Liver (tissue), 9 donors: Measurements from ENCODE around the gene AGBL5. TPM values are rescaled to one million over a fixed set of nuclear protein-coding genes. Genes with fewer than 3 reads are reported as not detected.
A peak's percentile ranks its signal among the peaks of the same experiment; 100 is the strongest.

Experiments
- DNase-seq: peaks from one replicate; pipeline ENCODE4 v3.0.0-alpha.2; 2017; ENCODE audit warnings: low spot score
- H3K27ac ChIP-seq, 2 donors: one replicate each; pipeline ENCODE4 v1.7.0; 2013; ENCODE audit warnings: inconsistent platforms in 2 of 2, low read length in 2 of 2, control low read depth in 1 of 2, low read depth in 1 of 2, mild to moderate bottlenecking in 1 of 2
- H3K27me3 ChIP-seq, 4 donors: one replicate each; pipeline versions ENCODE4 v1.6.1 to v1.7.0; 2013; ENCODE audit warnings: low read length in 3 of 4, inconsistent platforms in 1 of 4, mild to moderate bottlenecking in 1 of 4, moderate library complexity in 1 of 4; ENCODE audit not compliant: control insufficient read depth in 4 of 4, insufficient read depth in 4 of 4
- H3K36me3 ChIP-seq, 4 donors: one replicate each; pipeline versions ENCODE4 v1.6.1 to v1.7.0; 2013; ENCODE audit warnings: low read length in 3 of 4, mild to moderate bottlenecking in 3 of 4, low read depth in 1 of 4, moderate library complexity in 1 of 4; ENCODE audit not compliant: control insufficient read depth in 4 of 4, insufficient read depth in 3 of 4
- H3K4me1 ChIP-seq, 4 donors: one replicate each; pipeline versions ENCODE4 v1.6.1 to v1.7.0; 2013; ENCODE audit warnings: low read length in 3 of 4, mild to moderate bottlenecking in 3 of 4, moderate library complexity in 1 of 4; ENCODE audit not compliant: control insufficient read depth in 4 of 4, insufficient read depth in 4 of 4
- H3K4me3 ChIP-seq, 3 donors: one replicate each; pipeline versions ENCODE4 v1.6.1 to v1.7.0; 2013; ENCODE audit warnings: low read length in 3 of 3, control low read depth in 1 of 3, low read depth in 1 of 3, mild to moderate bottlenecking in 1 of 3
- H3K9ac ChIP-seq, 2 donors: one replicate each; pipeline ENCODE4 v1.7.0; 2013; ENCODE audit warnings: low read length in 2 of 2, mild to moderate bottlenecking in 2 of 2, moderate library complexity in 2 of 2, control low read depth in 1 of 2, low read depth in 1 of 2
- H3K9me3 ChIP-seq, 4 donors: one replicate each; pipeline versions ENCODE4 v1.6.1 to v1.7.0; 2013; ENCODE audit warnings: low read length in 3 of 4; ENCODE audit not compliant: control insufficient read depth in 4 of 4
- ATF3 ChIP-seq: IDR thresholded peaks from 2 replicates; pipeline ENCODE4 v1.6.1; 2016; ENCODE audit warnings: antibody characterized with exemption
- CTCF ChIP-seq: fragments of 150-350 bp; IDR thresholded peaks from 2 replicates; pipeline ENCODE4 v1.5.1; 2017; ENCODE audit warnings: improper control_type of control experiment, low read depth, low read length; ENCODE audit not compliant: missing input control
- EGR1 ChIP-seq, 2 donors: IDR thresholded peaks; 2 replicates each; pipeline ENCODE4 v1.6.1; 2016 to 2018; ENCODE audit warnings: antibody characterized with exemption in 2 of 2, low read depth in 2 of 2
- FOXA1 ChIP-seq: IDR thresholded peaks from 2 replicates; pipeline ENCODE4 v1.6.1; 2016; ENCODE audit warnings: antibody characterized with exemption
- FOXA2 ChIP-seq: IDR thresholded peaks from 2 replicates; pipeline ENCODE4 v1.6.1; 2016; ENCODE audit warnings: antibody characterized with exemption
- GABPA ChIP-seq, 2 donors: IDR thresholded peaks in 1 of 2; conservative IDR thresholded peaks in 1 of 2; 2 replicates each; pipeline ENCODE4 v1.6.1; 2016; ENCODE audit warnings: antibody characterized with exemption in 2 of 2, mild to moderate bottlenecking in 1 of 2, moderate library complexity in 1 of 2
- HNF4A ChIP-seq, 2 donors: conservative IDR thresholded peaks; 2 replicates each; pipeline ENCODE4 v1.6.1; 2016; ENCODE audit warnings: antibody characterized with exemption in 2 of 2, mild to moderate bottlenecking in 2 of 2
- HNF4G ChIP-seq: IDR thresholded peaks from 2 replicates; pipeline ENCODE4 v1.6.1; 2016; ENCODE audit warnings: antibody characterized with exemption
- JUND ChIP-seq, 2 donors: IDR thresholded peaks; 2 replicates each; pipeline ENCODE4 v1.6.1; 2016; ENCODE audit warnings: antibody characterized with exemption in 2 of 2
- MAX ChIP-seq: IDR thresholded peaks from 2 replicates; pipeline ENCODE4 v1.6.1; 2016; ENCODE audit warnings: antibody characterized with exemption
- NR2F2 ChIP-seq: IDR thresholded peaks from 2 replicates; pipeline ENCODE4 v1.6.1; 2016; ENCODE audit warnings: antibody characterized with exemption
- RAD21 ChIP-seq, 2 donors: IDR thresholded peaks; 2 replicates each; pipeline ENCODE4 v1.6.1; 2016; ENCODE audit warnings: antibody characterized with exemption in 2 of 2, mild to moderate bottlenecking in 2 of 2
- REST ChIP-seq: IDR thresholded peaks from 2 replicates; pipeline ENCODE4 v1.6.1; 2016; ENCODE audit warnings: antibody characterized with exemption, mild to moderate bottlenecking
- RXRA ChIP-seq, 2 donors: IDR thresholded peaks; 2 replicates each; pipeline ENCODE4 v1.6.1; 2017 to 2018; ENCODE audit warnings: antibody characterized with exemption in 2 of 2, mild to moderate bottlenecking in 1 of 2
- SP1 ChIP-seq: IDR thresholded peaks from 2 replicates; pipeline ENCODE4 v1.6.1; 2018; ENCODE audit warnings: antibody characterized with exemption, mild to moderate bottlenecking
- TAF1 ChIP-seq: conservative IDR thresholded peaks from 2 replicates; pipeline ENCODE4 v1.6.1; 2016; ENCODE audit warnings: antibody characterized with exemption, mild to moderate bottlenecking
- YY1 ChIP-seq: IDR thresholded peaks from 2 replicates; pipeline ENCODE4 v1.6.1; 2016; ENCODE audit warnings: antibody characterized with exemption, mild to moderate bottlenecking
- ZBTB33 ChIP-seq: IDR thresholded peaks from 2 replicates; pipeline ENCODE4 v1.6.1; 2016; ENCODE audit warnings: antibody characterized with exemption
- WGBS: extraction: QIAGEN DNeasy Blood & Tissue Kit; methylation state at CpG from one replicate; pipeline ENCODE4 v1.1.7; 2013; 5-methylcytosine and 5-hydroxymethylcytosine counted together
- polyA plus RNA-seq, 2 donors: library from polyadenylated mRNA; stranded (reverse) in 1 of 2; unstranded in 1 of 2; fragments of 200-250 nt in 1 of 2; fragments of >200 nt in 1 of 2; fragmentation: Nextera tagmentation in 1 of 2; extraction: Ambion mirVana in 1 of 2; gene quantifications; one replicate each; pipeline versions ENCODE4 v1.2.1 to v1.2.3, GENCODE V29; 2013 to 2015
- total RNA-seq, 2 donors: library from RNA; depleted of rRNA; stranded (reverse); fragments of >200 nt; gene quantifications; one replicate each; pipeline ENCODE4 v1.2.3, GENCODE V29; 2014
- donor health status: healthy.
- donor health status: healthy.
- donor health status: healthy.
- donor health status: healthy.
- donor health status: healthy.

Gene AGBL5
- total and polyA plus RNA-seq, 4 donors = 3.2 to 9.0 (median 4.8) TPM

GRCh38 chr2:27021253-27022049, 30.0 kb upstream of the AGBL5 start:
- H3K9me3 ChIP-seq = no peaks in the 10 kb centered on the region
- no peak overlapping the region for H3K9ac ChIP-seq
- peaks cover 17 to 49% (median 41%) of the 10 kb centered on the region in 4 donors for H3K4me1 ChIP-seq
- H3K27me3 ChIP-seq = no peaks in the 10 kb centered on the region
- peak overlapping the region in 1 of 2 donors; percentile 7 for H3K27ac ChIP-seq
- TF ChIP-seq SP1 (peak; percentile 45), HNF4G (no peak), YY1 (peak; percentile 66), EGR1 (IDR thresholded peaks at IDR 0.05; ENCODE audit: low read depth in 2 of 2) (no peak), TAF1 (no peak), MAX (no peak), NR2F2 (no peak), RAD21 (IDR thresholded peaks at IDR 0.05) (no peak), CTCF (no peak), JUND (IDR thresholded peaks at IDR 0.05) (no peak), HNF4A (conservative IDR thresholded peaks at IDR 0.05) (peak; percentile 49 to 65), ATF3 (no peak), RXRA (IDR thresholded peaks at IDR 0.05) (peak; percentile 15 to 44), FOXA1 (no peak), FOXA2 (peak; percentile 34), ZBTB33 (no peak), GABPA (IDR thresholded peaks at IDR 0.05 in 1 of 2, conservative IDR thresholded peaks at IDR 0.05 in 1 of 2) (no peak), REST (no peak)
- H3K4me3 ChIP-seq = no peak overlapping the region
- 59% methylated on average over 11 of the region's 11 CpGs for WGBS
- no peak for DNase-seq
- peaks cover 6 to 31% (median 12%) of the 10 kb centered on the region in 4 donors for H3K36me3 ChIP-seq
